GM18502 (cell line): Measurements from ENCODE around the gene SERPINA6.
"Not testable (repeated sequence)": the region's sequence is repeated elsewhere in the genome, so short reads cannot be mapped to it uniquely, and the experiment has no call there.

Experiments used
- ATAC-seq: cut with Tn5 transposase; IDR thresholded peaks from one replicate; pipeline ENCODE4 v1.9.1; 2021; ENCODE audit warnings: mild to moderate bottlenecking; ENCODE audit not compliant: unreplicated experiment, poor library complexity

SERPINA6 gene

GRCh38 chr14:94330432-94330831 is 7.3 kb upstream of the SERPINA6 start:
- no peak for ATAC-seq

GRCh38 chr14:94329857-94330256 is 6.7 kb upstream of the SERPINA6 start:
- ATAC-seq, result no peak

- no peak for ATAC-seq
These were observed 5.1 kb upstream of the SERPINA6 start for GRCh38 chr14:94328196-94328595.

GRCh38 chr14:94321421-94322271 is 1.5 kb downstream of the SERPINA6 start:
- no peak for ATAC-seq

GRCh38 chr14:94320243-94320642 is 2.9 kb downstream of the SERPINA6 start:
- no peak for ATAC-seq

GRCh38 chr14:94317259-94317658 is 5.9 kb downstream of the SERPINA6 start:
- ATAC-seq, result no peak

- ATAC-seq, result no peak
These were observed 6.4 kb downstream of the SERPINA6 start for GRCh38 chr14:94316692-94317091.

- ATAC-seq, result no peak
These were observed 8.2 kb downstream of the SERPINA6 start for GRCh38 chr14:94314890-94315289.

GRCh38 chr14:94313991-94314655 is 9.0 kb downstream of the SERPINA6 start:
- no peak for ATAC-seq

- ATAC-seq, result no peak
These were observed 10.5 kb downstream of the SERPINA6 start for GRCh38 chr14:94312481-94313246.

- no peak for ATAC-seq
These were observed 12.9 kb downstream of the SERPINA6 start for GRCh38 chr14:94310248-94310647.

GRCh38 chr14:94309721-94310120 is 13.4 kb downstream of the SERPINA6 start:
- ATAC-seq, result no peak

- ATAC-seq, result no peak
These were observed 15.6 kb downstream of the SERPINA6 start for GRCh38 chr14:94307410-94307992.

GRCh38 chr14:94306047-94306978 is 16.8 kb downstream of the SERPINA6 start:
- no peak for ATAC-seq

- no peak for ATAC-seq
These were observed 17.5 kb downstream of the SERPINA6 start for GRCh38 chr14:94305620-94306019.

GRCh38 chr14:94304243-94304642 is 18.9 kb downstream of the SERPINA6 start:
- no peak for ATAC-seq

GRCh38 chr14:94303111-94303510 is 20.0 kb downstream of the SERPINA6 start:
- no peak for ATAC-seq

GRCh38 chr14:94298130-94298529 is 25.0 kb downstream of the SERPINA6 start:
- no peak for ATAC-seq

GRCh38 chr14:94296181-94296545 is 27.0 kb downstream of the SERPINA6 start:
- ATAC-seq, result not testable (repeated sequence)
